SW 1271 (cell line): Measurements from ENCODE around the gene SRCAP.
A peak's percentile ranks its signal among the peaks of the same experiment; 100 is the strongest.
"Not testable (repeated sequence)": the region's sequence is repeated elsewhere in the genome, so short reads cannot be mapped to it uniquely, and the experiment has no call there.

Experiments
- DNase-seq, 2 experiments: peaks; one replicate each; lab custom pipeline; 2025; lab: John Stamatoyannopoulos, UW

SRCAP gene

GRCh38 chr16:30698139-30698815 lies 694 bp upstream of the SRCAP start:
- DNase-seq: peak; percentile 89 to 97

- DNase-seq: no peak
These were observed 686 bp downstream of the SRCAP start for GRCh38 chr16:30699615-30700099.

- DNase-seq: no peak
These were observed 1.5 kb downstream of the SRCAP start for GRCh38 chr16:30700491-30700890.

GRCh38 chr16:30700971-30701370 lies 2.0 kb downstream of the SRCAP start:
- DNase-seq: no peak

GRCh38 chr16:30703071-30703470 lies 4.1 kb downstream of the SRCAP start:
- DNase-seq: not testable (repeated sequence)

- no peak for DNase-seq
These were observed 5.0 kb downstream of the SRCAP start for GRCh38 chr16:30703971-30704370.

- no peak for DNase-seq
These were observed 7.1 kb downstream of the SRCAP start for GRCh38 chr16:30706046-30706445.

GRCh38 chr16:30710971-30711370 lies 12.0 kb downstream of the SRCAP start:
- no peak for DNase-seq

GRCh38 chr16:30711712-30712111 lies 12.7 kb downstream of the SRCAP start:
- DNase-seq: no peak

GRCh38 chr16:30715750-30716445 lies 16.9 kb downstream of the SRCAP start:
- no peak for DNase-seq

- no peak for DNase-seq
These were observed 21.1 kb downstream of the SRCAP start for GRCh38 chr16:30720086-30720485.

GRCh38 chr16:30720694-30721093 lies 21.7 kb downstream of the SRCAP start:
- no peak for DNase-seq

GRCh38 chr16:30721167-30721566 lies 22.2 kb downstream of the SRCAP start:
- DNase-seq: no peak

GRCh38 chr16:30721606-30722005 lies 22.6 kb downstream of the SRCAP start:
- DNase-seq: no peak

- DNase-seq: no peak
These were observed 23.5 kb downstream of the SRCAP start for GRCh38 chr16:30722443-30722842.

GRCh38 chr16:30722916-30723315 lies 23.9 kb downstream of the SRCAP start:
- DNase-seq: no peak

- DNase-seq: no peak
These were observed 24.9 kb downstream of the SRCAP start for GRCh38 chr16:30723725-30724355.

- DNase-seq: no peak
These were observed 25.9 kb downstream of the SRCAP start for GRCh38 chr16:30724641-30725417.

GRCh38 chr16:30725418-30725792 lies 26.4 kb downstream of the SRCAP start:
- no peak for DNase-seq

GRCh38 chr16:30728321-30728720 lies 29.4 kb downstream of the SRCAP start:
- DNase-seq: no peak

GRCh38 chr16:30728899-30729672 lies 30.1 kb downstream of the SRCAP start:
- DNase-seq: no peak

GRCh38 chr16:30731411-30731810 lies 32.4 kb downstream of the SRCAP start:
- DNase-seq: no peak
